Measurements from ENCODE around the gene ADAMTS17.

The ADAMTS17 gene

DNA sequence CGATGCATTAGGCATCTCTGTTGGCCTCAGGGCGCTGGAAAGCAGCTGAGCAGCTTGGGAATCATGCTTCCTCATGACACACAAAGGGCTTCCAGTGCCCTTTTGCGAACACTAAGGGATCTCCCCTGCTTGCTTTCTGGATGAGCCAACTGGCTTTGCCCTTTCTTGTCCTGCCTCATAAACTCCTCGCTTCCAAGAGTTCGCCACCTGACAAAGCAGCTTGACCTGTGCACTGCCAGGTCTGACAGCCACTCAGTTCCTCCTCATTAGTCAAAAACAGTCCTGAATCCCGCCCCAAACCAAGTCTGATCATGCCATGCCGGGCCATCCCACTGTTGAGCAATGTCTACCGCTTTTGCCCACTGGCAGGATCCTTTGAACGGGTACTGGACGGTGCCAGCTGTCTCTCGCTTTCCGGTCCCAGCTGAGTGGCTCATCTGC is 343.1 kb downstream of the ADAMTS17 start:
- no peaks in the 10 kb centered on the region for H3K27me3 ChIP-seq
- H3K36me3 ChIP-seq, result no peaks in the 10 kb centered on the region

DNA sequence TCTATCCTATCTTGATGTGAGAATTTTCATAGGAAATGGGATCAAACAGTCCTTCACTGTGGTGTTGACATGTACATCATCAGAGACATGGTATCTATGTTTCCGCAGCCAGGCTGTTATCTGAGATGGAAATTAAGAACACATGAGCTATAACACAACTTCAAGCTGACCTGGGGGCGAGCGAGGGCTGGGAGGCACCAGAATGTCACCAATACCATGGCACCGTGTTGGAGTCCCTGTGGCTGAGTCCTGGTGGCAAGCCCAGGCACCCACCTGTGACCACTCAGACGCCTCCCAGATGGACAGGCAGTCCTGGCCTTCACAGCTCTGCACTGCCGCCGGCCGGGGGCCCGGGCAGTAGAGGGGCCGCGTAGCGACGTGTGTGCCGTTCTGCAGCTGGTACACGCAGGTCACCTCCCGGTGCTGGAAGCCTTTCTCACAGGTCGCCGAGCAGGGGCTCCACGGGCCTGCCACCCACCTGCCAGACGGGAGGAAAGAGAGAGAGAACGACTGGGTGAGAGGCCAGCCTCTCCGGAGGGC is 344.6 kb downstream of the ADAMTS17 start:
- no peak overlapping the region for H3K4me3 ChIP-seq
- H3K9ac ChIP-seq, result no peak overlapping the region
- H3K4me2 ChIP-seq, result no peak overlapping the region
- no peaks in the 10 kb centered on the region for H3K9me3 ChIP-seq
- H3K27me3 ChIP-seq, result no peaks in the 10 kb centered on the region
- H3K36me3 ChIP-seq, result no peaks in the 10 kb centered on the region
- TF ChIP-seq Cebpa-rat (IDR thresholded peaks at IDR 0.05), result no peak
- peaks cover 11% of the 10 kb centered on the region for H3K4me1 ChIP-seq
- no peaks in the 10 kb centered on the region for H4K20me1 ChIP-seq
- H3K27ac ChIP-seq, result no peak overlapping the region

More for the DNA sequence above, 343.1 kb downstream of the ADAMTS17 start:
- Histone ChIP-seq H3K4me3 (no peak overlapping the region), H3K9me3 (no peaks in the 10 kb centered on the region), H3K27ac (no peak overlapping the region), H4K20me1 (no peaks in the 10 kb centered on the region), H3K4me2 (no peak overlapping the region), H3K9ac (no peak overlapping the region), H3K4me1 (peaks cover 11% of the 10 kb centered on the region)
- no peak for TF ChIP-seq Cebpa-rat (IDR thresholded peaks at IDR 0.05)

DNA sequence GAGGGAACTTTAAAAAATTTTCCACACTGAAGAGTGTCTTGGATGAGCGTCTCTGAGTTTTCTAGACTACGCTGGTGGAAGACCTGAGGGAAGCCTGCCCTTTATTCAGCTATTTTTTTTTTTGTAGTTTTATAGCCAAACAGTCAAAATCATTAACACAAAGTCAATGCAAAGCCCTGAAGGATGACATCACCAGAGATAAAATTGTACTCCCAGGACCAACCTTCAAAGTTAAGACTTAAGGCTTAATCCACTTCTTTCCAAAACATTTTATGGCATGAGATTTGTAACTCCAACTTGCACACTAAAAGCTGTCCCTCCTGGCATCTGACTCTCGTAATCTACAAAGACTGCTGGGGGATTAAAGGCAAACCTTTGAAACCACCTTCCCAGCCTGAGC is 345.1 kb downstream of the ADAMTS17 start:
- no peak overlapping the region for H3K27ac ChIP-seq
- no peak overlapping the region for H3K4me2 ChIP-seq
- no peak overlapping the region for H3K9ac ChIP-seq
- H4K20me1 ChIP-seq, result no peaks in the 10 kb centered on the region
- no peak for TF ChIP-seq Cebpa-rat (IDR thresholded peaks at IDR 0.05)
- H3K4me3 ChIP-seq, result no peak overlapping the region
- H3K9me3 ChIP-seq, result no peaks in the 10 kb centered on the region
- peaks cover 11% of the 10 kb centered on the region for H3K4me1 ChIP-seq
- no peaks in the 10 kb centered on the region for H3K27me3 ChIP-seq
- no peaks in the 10 kb centered on the region for H3K36me3 ChIP-seq

DNA sequence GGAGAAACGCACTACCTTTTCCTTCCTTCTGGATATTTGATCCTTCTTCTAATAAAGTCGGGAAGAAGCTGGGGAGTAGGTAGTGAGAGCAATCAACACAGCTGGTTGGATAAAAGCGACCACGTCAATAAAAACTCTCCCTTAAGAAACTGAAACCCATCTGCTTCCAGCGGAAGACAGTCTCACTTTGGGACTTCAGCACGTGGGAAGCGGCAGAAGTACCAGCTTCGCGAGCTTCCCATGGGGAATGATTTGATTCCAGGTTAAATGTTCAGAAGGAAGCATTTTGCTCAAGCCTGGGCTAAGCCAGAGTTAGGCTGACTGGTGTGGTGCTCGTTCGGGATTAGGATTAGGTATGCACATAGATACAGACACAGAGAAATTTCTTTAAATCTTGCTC is 346.2 kb downstream of the ADAMTS17 start:
- Histone ChIP-seq H3K27me3 (no peaks in the 10 kb centered on the region), H3K9ac (no peak overlapping the region), H3K4me1 (peaks cover 11% of the 10 kb centered on the region), H3K36me3 (no peaks in the 10 kb centered on the region), H3K4me2 (peak overlapping the region; percentile 39; the same call in 1 of the 2 replicates), H4K20me1 (no peaks in the 10 kb centered on the region), H3K9me3 (no peaks in the 10 kb centered on the region), H3K27ac (no peak overlapping the region), H3K4me3 (no peak overlapping the region)
- TF ChIP-seq Cebpa-rat (IDR thresholded peaks at IDR 0.05), result no peak

DNA sequence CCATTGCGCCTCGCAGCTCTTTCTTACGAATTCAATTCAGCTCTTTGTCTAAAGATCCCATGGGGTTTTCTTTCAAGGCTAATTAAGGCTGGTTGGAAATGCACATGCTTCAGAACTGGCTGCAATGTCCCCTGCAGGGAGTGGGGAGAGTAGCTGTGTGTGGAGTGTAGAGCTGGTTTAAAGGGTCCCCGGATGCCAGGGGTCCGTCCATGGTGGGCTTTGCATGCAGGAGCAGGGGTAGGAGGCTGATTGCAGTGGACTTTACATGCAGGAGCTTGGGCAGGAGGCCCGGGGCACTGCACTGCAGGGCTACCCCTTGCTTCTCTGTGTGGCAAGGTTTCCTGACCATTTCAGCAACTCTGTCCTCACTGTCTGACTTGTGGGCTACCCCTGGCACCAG is 346.9 kb downstream of the ADAMTS17 start:
- H3K4me1 ChIP-seq, result peaks cover 11% of the 10 kb centered on the region
- no peak for TF ChIP-seq Cebpa-rat (IDR thresholded peaks at IDR 0.05)
- H3K27me3 ChIP-seq, result no peaks in the 10 kb centered on the region
- no peaks in the 10 kb centered on the region for H3K9me3 ChIP-seq
- H3K9ac ChIP-seq, result no peak overlapping the region
- no peaks in the 10 kb centered on the region for H4K20me1 ChIP-seq
- H3K4me2 ChIP-seq, result peak overlapping the region; percentile 39
- H3K36me3 ChIP-seq, result no peaks in the 10 kb centered on the region
- H3K4me3 ChIP-seq, result no peak overlapping the region
- H3K27ac ChIP-seq, result no peak overlapping the region

DNA sequence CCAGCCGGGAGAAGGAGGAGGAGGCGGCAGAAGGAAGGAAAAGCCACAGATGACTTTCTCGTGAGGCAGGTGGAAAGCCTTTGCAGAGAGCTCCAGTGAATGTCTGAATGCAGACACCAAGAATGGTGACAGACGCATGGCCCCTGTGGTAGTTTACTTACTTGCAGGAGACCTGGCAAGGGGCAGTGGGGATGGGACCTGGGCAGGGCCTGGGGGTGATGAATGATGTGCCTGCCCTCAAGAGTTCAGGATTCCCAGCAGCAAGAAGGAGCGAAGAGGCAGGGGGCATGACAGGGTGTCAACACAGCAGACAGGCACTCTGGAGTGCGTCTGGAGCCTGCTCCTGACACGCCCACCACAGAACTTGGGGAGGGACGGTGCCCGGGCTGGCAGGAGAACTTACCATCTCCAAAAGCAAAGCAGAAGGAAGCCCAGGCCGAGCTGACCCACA is 348.1 kb downstream of the ADAMTS17 start:
- H3K4me3 ChIP-seq, result no peak overlapping the region
- no peak overlapping the region for H3K9ac ChIP-seq
- no peaks in the 10 kb centered on the region for H3K36me3 ChIP-seq
- H3K27me3 ChIP-seq, result no peaks in the 10 kb centered on the region
- H3K27ac ChIP-seq, result no peak overlapping the region
- H4K20me1 ChIP-seq, result no peaks in the 10 kb centered on the region
- H3K4me2 ChIP-seq, result no peak overlapping the region
- peaks cover 11% of the 10 kb centered on the region for H3K4me1 ChIP-seq
- no peak for TF ChIP-seq Cebpa-rat (IDR thresholded peaks at IDR 0.05)
- H3K9me3 ChIP-seq, result peaks cover 2% of the 10 kb centered on the region; the same call in 1 of the 2 replicates

DNA sequence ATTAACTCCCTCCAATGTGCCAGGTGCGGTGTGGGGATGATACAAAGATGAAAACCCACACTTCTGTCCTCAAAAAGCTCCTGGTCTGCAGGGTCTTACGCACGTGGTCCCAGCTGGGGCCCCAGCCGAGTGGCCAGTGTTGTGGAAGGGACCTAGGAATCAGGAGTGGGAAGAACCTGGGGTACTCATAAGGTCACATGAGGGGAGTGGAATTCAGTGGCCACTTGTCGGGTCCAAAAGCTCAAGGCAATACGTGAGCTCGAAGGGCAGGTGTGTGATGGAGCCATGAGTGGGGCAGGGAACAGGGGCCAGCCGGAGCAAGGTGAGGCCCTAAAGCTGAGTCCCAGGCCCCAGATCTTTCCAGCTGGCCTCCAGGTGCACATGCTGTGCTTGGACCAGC is 348.5 kb downstream of the ADAMTS17 start:
- Histone ChIP-seq H3K4me2 (no peak overlapping the region), H3K27me3 (no peaks in the 10 kb centered on the region), H3K4me1 (peaks cover 11% of the 10 kb centered on the region), H3K9me3 (peaks cover 7% of the 10 kb centered on the region), H3K36me3 (no peaks in the 10 kb centered on the region), H3K4me3 (no peak overlapping the region), H4K20me1 (no peaks in the 10 kb centered on the region), H3K27ac (no peak overlapping the region), H3K9ac (no peak overlapping the region)
- no peak for TF ChIP-seq Cebpa-rat (IDR thresholded peaks at IDR 0.05)

DNA sequence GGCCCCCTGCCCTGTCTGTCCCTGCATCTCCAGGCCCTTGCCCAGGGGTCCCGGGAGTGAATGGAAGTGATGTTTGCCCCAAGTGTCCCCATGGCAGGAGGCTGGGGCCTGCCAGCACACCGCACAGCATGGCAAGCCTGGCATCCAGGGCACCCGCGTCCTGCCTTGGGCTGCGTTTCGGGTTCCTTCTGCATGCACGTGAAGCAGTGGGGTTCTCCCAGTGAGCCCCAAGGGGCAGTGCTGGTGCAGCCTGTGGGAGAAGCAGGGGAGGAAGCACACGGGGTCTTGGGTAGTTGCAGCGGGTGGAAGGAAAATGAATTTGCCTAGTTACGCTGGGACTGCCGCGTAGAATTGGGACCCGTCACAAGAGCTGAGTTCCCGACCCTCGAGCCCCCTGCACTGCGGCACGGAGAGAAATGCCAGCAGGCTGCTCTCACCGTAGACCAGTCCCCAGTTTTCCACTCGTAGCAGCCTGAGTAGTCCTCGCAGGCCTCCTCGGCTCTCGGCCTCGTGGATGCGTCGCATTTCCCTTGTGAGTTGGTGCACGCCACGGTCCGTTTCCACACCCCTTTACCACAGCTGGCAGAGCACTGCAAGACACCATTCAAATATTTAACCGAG is 349.1 kb downstream of the ADAMTS17 start:
- Histone ChIP-seq H3K4me1 (peaks cover 13% of the 10 kb centered on the region), H3K9me3 (peaks cover 12% of the 10 kb centered on the region), H3K4me3 (no peak overlapping the region), H3K27me3 (no peaks in the 10 kb centered on the region), H3K27ac (no peak overlapping the region), H3K36me3 (no peaks in the 10 kb centered on the region), H3K4me2 (no peak overlapping the region), H4K20me1 (no peaks in the 10 kb centered on the region), H3K9ac (no peak overlapping the region)
- no peak for TF ChIP-seq Cebpa-rat (IDR thresholded peaks at IDR 0.05)

DNA sequence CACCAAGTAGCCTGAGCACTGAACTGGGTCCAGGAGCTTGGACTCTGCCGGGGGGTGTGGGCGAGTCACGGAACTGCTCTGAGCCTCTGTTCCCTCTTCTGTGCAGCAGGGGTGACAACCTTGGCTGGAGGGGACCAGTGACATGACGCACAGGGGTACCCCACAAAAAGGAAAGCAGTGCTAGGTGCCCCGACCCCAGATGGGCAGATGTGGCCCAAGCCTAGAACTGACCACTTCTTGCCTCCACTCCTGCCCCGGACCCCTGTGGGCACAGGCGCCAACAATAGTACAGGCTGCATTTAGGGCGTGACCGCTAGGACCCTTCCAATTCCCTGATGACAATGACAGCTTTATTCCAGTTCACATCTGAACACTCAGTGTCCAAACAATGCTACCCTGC is 352.7 kb downstream of the ADAMTS17 start:
- Histone ChIP-seq H3K4me3 (no peak overlapping the region), H3K4me1 (peaks cover 26% of the 10 kb centered on the region), H3K27ac (no peak overlapping the region), H3K4me2 (no peak overlapping the region), H3K36me3 (no peaks in the 10 kb centered on the region), H3K9ac (no peak overlapping the region), H3K9me3 (peaks cover 13% of the 10 kb centered on the region), H4K20me1 (no peaks in the 10 kb centered on the region), H3K27me3 (no peaks in the 10 kb centered on the region)
- TF ChIP-seq Cebpa-rat (IDR thresholded peaks at IDR 0.05), result no peak

DNA sequence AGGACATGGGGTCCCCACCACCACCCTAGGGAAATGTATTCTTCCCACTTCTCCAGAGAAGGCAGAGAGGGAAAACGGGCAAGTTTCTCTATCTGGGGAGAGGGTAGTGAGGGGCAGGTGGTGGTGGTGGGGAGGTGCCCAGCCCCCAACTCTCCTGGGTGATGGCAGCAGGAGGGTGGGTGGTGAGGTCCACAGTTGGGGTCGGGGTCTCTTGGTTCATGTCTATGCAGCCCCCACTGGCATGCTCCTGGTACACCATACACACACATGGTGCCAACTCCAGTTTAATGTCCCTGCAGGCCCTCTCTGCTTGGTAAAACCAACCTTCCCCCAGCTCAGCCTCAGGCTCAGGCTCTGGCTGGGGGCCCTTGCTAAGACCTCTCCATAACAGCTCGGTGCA is 354.1 kb downstream of the ADAMTS17 start:
- no peak overlapping the region for H3K4me3 ChIP-seq
- no peak overlapping the region for H3K9ac ChIP-seq
- H3K27me3 ChIP-seq, result no peaks in the 10 kb centered on the region
- peak overlapping the region; percentile 53; the same call in 1 of the 2 replicates for H3K27ac ChIP-seq
- peaks cover 35% of the 10 kb centered on the region for H3K4me1 ChIP-seq
- no peaks in the 10 kb centered on the region for H3K36me3 ChIP-seq
- TF ChIP-seq Cebpa-rat (IDR thresholded peaks at IDR 0.05), result no peak
- peak overlapping the region; percentile 65 for H3K4me2 ChIP-seq
- peaks cover 13% of the 10 kb centered on the region for H3K9me3 ChIP-seq
- H4K20me1 ChIP-seq, result no peaks in the 10 kb centered on the region

Data from BLaER1 (cell line).